Mesodermal cell (in vitro differentiated cells): Measurements from ENCODE around the gene SAXO1.

Source experiments
- H3K27ac ChIP-seq: 2 replicates; pipeline ENCODE4 v1.7.0; 2013; ENCODE audit warnings: mild to moderate bottlenecking, low read depth, low read length, moderate library complexity; ENCODE audit not compliant: severe bottlenecking
- H3K36me3 ChIP-seq: 2 replicates; pipeline ENCODE4 v1.7.1; 2013; ENCODE audit warnings: mild to moderate bottlenecking, low read length, moderate library complexity; ENCODE audit not compliant: control insufficient read depth, insufficient read depth
- H3K4me1 ChIP-seq: one replicate; pipeline ENCODE4 v1.7.1; 2013; ENCODE audit warnings: mild to moderate bottlenecking, low read length; ENCODE audit not compliant: insufficient read depth, control insufficient read depth, poor library complexity, severe bottlenecking
- H3K4me3 ChIP-seq: 2 replicates; pipeline ENCODE4 v1.7.0; 2013; ENCODE audit warnings: low read length, control low read depth, mild to moderate bottlenecking; ENCODE audit not compliant: insufficient read depth, poor library complexity, severe bottlenecking; ENCODE audit errors: extremely low read depth
- H3K9me3 ChIP-seq: 2 replicates; pipeline ENCODE4 v1.7.1; 2013; ENCODE audit warnings: mild to moderate bottlenecking, low read length, moderate library complexity; ENCODE audit not compliant: control insufficient read depth
- WGBS, 2 experiments: methylation state at CpG; one replicate each; pipeline ENCODE4 v1.1.5; 2013; ENCODE audit warnings: missing lambda C conversion rate in 2 of 2; ENCODE audit not compliant: insufficient coverage in 2 of 2; 5-methylcytosine and 5-hydroxymethylcytosine counted together

SAXO1 gene

DNA sequence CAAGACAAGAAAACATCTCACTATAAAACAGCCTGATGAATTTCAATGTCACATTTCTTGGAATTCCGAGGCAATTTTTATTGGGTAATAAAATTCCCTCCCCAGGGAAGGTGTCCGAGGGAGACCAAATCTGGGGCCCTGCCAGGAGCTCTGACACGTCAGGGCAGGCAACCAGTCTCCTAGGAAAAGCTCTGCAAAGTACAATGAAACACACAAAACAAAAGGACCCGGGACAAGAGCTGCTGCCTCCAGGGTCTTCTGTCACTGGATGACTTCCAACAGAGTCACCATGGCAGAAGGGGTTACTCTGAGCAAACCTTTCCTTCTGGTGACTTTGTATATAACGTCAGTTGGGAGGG lies 50.8 kb downstream of the SAXO1 start:
- H3K36me3 ChIP-seq = no peaks in the 10 kb centered on the region
- WGBS, 2 experiments = 95 to 100% methylated on average over 1 to 2 of the region's 5 CpGs
- no peaks in the 10 kb centered on the region for H3K4me1 ChIP-seq
- H3K4me3 ChIP-seq = no peak overlapping the region
- no peaks in the 10 kb centered on the region for H3K9me3 ChIP-seq
- no peak overlapping the region for H3K27ac ChIP-seq

DNA sequence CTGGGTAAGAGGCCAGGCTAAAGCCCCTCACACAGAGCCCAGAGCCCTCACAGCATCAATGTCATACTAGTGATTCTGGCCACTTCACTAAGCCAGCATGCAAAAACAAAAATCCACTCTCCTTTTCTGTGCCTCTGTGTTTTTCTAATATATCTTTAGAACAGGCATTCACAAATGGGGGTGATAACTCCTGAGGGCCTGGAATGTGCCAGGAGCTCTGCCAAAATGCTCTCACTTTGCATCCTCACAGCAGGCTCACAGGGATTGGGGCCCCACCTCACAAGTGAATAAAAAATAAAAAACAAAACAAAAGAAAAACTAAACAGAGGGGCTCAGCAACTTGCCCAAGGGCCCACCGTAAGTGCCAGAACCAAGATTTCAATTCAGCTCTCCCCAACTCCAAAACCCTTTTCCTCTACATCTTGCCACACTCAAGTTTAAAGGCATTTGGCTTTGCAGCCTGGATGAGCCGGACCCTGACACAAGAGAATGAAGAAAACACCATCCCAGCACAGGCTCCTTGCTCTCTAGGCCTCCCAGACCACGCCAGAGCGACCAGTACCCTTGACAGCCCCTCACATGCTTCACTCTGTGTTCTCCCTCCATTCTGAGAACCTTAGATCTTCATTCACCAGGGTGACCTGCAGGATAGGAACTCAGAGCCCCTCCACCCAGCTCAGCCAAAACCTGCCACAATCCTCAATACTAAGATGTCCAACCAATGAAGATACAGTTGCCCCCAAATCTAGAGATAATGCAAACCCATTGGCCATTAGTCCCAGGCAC lies 51.3 kb downstream of the SAXO1 start:
- H3K4me1 ChIP-seq = no peaks in the 10 kb centered on the region
- no peak overlapping the region for H3K4me3 ChIP-seq
- no peaks in the 10 kb centered on the region for H3K36me3 ChIP-seq
- 88 to 95% methylated on average over 4 of the region's 4 CpGs for WGBS, 2 experiments
- no peaks in the 10 kb centered on the region for H3K9me3 ChIP-seq
- no peak overlapping the region for H3K27ac ChIP-seq

DNA sequence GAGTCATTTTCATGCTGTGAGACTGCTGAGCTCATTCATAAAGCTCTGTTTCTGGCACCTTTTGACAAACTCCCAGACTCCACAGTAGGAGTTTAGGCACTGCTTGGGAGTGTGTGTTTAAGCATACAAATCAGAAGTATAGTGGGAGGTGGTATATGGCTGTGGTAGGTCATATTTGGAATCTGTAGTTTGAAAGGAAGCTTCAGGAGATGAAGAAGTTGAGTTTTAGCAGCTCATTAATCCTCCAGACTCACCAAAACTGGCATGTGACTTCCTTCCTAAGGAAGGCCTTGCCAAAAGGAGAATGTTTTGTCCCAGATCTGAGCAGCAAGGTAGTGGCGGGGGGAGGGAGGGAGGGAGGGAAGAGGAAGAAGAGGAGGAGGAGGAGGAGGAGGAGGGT lies 52.8 kb downstream of the SAXO1 start:
- no peaks in the 10 kb centered on the region for H3K36me3 ChIP-seq
- H3K9me3 ChIP-seq = no peaks in the 10 kb centered on the region
- H3K4me3 ChIP-seq = no peak overlapping the region
- H3K27ac ChIP-seq = peak overlapping the region; percentile 13
- no peaks in the 10 kb centered on the region for H3K4me1 ChIP-seq
- WGBS, 2 experiments = 0% methylated on average over 1 of the region's 1 CpG; no CpG with 5 or more reads in 1 of the 2 experiments

DNA sequence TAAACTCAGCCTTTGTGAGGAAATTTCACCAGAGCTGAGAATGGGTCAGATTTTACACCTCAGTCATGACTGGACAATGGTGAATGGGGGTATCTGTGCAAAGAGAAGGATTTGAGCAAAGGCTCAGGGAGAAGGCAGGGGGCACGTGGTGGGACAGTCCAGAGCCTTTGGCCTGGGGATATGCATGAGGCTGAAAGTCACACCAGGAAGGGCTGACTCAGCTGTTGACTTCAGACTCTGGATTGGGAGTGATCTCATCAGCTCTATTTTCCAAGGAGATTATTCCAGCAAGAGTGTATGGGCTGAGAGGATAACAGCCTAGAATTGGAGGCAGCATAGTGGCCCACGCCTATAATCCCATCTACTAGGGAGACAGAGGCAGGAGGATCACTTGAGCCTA lies 53.6 kb downstream of the SAXO1 start:
- no peak overlapping the region for H3K27ac ChIP-seq
- no peaks in the 10 kb centered on the region for H3K36me3 ChIP-seq
- H3K4me1 ChIP-seq = no peaks in the 10 kb centered on the region
- H3K4me3 ChIP-seq = no peak overlapping the region
- WGBS, 2 experiments = 50 to 85% methylated on average over 1 to 2 of the region's 2 CpGs
- no peaks in the 10 kb centered on the region for H3K9me3 ChIP-seq

DNA sequence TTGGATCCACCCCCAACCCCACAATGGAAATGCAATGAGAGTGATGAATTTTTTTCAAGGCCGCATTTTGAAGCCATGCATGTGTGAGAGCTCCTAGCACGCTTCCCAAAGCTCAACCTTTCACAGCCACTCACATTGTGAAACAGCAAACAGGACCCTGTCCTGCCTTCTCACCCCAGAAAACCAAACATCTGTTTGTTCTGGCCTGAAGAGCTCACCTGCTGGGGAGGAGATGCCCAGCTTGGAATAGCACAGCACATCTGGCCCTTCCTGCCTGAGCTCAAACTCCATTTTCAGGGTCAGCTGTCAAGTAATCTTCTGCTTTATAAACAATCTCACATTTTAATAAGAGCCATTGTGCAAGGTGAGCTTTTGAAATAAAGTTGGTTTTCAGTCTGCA lies 54.8 kb downstream of the SAXO1 start:
- Histone ChIP-seq H3K4me3 (no peak overlapping the region), H3K27ac (no peak overlapping the region), H3K4me1 (no peaks in the 10 kb centered on the region), H3K36me3 (no peaks in the 10 kb centered on the region), H3K9me3 (no peaks in the 10 kb centered on the region)
- WGBS, 2 experiments = 86 to 100% methylated on average over 1 to 2 of the region's 2 CpGs

DNA sequence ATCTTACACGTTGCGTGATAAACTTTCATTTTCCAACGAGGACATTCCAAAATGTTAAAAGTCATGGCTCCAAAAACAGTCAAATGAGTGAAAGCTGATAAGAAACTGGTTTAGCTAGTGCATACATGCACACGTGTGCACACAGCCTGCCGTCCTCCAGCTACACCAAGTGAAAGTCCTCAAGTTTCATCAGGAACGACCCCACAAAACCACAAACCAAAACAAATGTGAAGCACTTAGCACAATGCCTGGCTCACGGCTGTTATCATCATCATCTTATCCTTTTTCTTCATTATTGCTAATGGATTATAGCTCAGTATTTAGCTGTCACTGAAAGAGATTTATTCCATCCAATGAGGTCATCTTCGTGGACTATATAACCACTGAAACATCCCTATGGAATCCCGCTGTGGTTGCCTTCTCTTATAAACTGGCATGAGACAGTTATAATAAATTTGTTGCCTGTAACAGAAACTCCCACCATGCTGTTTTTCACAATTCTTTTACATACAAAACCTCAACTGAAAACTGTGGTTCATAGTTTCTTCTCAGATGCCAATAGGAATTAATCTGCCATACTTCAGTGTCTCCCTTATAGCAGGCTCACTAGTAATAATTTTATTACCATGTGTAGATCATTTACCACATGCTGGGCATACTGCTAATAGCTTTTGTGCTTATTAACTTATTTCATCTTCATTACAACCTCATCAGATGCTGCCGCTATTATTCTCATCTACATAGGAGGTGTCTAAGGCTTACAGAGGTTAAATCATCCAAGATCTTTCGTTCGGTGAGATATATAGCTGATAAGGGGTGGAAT lies 56.1 kb downstream of the SAXO1 start:
- no peaks in the 10 kb centered on the region for H3K4me1 ChIP-seq
- no peaks in the 10 kb centered on the region for H3K9me3 ChIP-seq
- WGBS, 2 experiments = 87 to 100% methylated on average over 5 to 8 of the region's 12 CpGs
- H3K4me3 ChIP-seq = no peak overlapping the region
- H3K27ac ChIP-seq = no peak overlapping the region
- no peaks in the 10 kb centered on the region for H3K36me3 ChIP-seq

DNA sequence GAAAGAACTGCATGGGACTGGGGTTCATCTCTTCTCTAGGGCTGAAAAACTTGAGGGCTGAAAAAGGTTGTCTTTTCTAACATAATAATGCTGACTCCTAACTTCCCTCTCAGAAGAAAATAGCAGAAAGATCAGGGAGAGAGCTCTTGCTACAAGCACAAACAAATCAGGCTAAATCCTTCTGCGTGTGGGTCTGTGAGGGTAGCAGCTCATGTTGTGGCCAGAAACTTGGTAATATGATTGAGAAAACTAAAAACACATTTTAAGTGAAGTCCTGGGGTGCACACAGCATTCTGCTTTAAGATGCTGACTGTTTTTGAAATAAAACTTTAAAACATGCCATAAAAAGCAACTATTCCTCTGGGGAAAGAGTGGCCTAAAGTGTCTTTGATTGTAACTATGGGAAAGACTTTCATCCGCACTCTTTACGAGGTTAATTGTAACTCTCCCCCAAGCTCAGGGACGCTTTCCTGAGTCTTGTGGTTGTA lies 56.7 kb downstream of the SAXO1 start:
- no peak overlapping the region for H3K4me3 ChIP-seq
- WGBS, 2 experiments = 80 to 95% methylated on average over 1 to 4 of the region's 4 CpGs

DNA sequence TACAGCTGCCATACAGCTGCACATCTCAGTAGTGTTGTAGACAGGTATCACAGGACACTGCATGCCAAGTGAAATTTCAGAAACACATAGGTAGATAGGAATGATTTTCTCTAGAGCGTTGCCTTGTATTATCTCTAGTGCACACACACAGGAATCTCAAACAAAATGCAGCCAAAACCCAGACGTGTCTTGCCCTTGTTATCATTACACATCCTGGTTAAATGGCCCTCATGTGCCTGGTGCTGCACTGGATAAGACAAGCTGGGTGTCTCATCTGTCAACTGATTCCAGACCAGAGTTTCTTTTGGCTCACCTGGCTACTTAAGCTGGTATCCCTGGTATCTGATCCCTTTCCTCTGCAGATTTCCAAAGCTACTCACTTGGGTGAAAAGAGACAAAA lies 59.7 kb downstream of the SAXO1 start:
- H3K36me3 ChIP-seq = no peaks in the 10 kb centered on the region
- H3K27ac ChIP-seq = no peak overlapping the region
- H3K9me3 ChIP-seq = no peaks in the 10 kb centered on the region
- no peaks in the 10 kb centered on the region for H3K4me1 ChIP-seq
- 81 to 89% methylated on average over 1 to 2 of the region's 2 CpGs for WGBS, 2 experiments
- H3K4me3 ChIP-seq = no peak overlapping the region

More for the DNA sequence above, 56.7 kb downstream of the SAXO1 start:
- Histone ChIP-seq H3K4me1 (no peaks in the 10 kb centered on the region), H3K27ac (no peak overlapping the region), H3K9me3 (no peaks in the 10 kb centered on the region), H3K36me3 (no peaks in the 10 kb centered on the region)

DNA sequence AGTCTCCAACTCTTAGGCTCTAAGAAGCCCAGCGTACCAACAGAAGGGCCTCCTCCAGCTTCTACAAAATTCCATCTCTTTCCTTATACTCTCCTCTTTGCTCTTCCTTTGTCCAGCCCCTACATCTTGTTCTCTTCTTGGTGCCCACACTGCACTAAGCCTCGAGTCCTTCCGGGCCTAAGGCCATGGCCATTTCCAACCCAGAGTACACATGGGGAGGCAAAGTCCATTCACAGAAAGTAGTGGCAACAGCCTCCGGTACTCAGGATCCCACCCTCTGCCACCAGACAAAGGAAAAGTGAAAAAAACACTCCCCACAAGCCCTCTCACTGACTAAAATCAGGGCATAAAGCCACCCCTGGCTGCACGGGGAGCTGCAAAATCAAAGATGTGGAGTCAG lies 60.3 kb downstream of the SAXO1 start:
- Histone ChIP-seq H3K36me3 (no peaks in the 10 kb centered on the region), H3K27ac (no peak overlapping the region), H3K4me1 (no peaks in the 10 kb centered on the region), H3K4me3 (no peak overlapping the region), H3K9me3 (no peaks in the 10 kb centered on the region)
- 87 to 100% methylated on average over 3 to 4 of the region's 5 CpGs for whole genome bisulfite sequencing, 2 experiments

DNA sequence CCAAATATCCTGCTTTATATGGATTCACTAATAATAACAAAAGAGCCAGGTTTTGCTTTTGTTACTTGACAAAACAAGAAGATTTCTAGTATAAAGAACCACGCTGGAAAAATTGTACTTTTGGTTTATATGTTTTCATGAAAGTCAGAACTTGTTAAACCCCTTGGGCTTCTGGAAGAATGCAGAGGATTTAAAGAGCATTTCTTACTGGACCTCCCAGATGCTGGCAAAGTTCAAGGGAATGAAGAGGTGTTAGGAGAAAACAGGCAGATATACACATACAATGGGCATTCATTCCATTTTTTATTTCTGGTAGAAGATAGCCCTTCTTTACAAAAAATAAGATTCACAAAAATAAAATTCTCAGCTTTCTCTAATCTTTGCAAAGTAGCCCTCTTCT lies 61.1 kb downstream of the SAXO1 start:
- Histone ChIP-seq H3K36me3 (no peaks in the 10 kb centered on the region), H3K4me3 (no peak overlapping the region), H3K9me3 (no peaks in the 10 kb centered on the region), H3K4me1 (no peaks in the 10 kb centered on the region), H3K27ac (no peak overlapping the region)
- WGBS, 2 experiments = 100% methylated on average over 1 of the region's 1 CpG

DNA sequence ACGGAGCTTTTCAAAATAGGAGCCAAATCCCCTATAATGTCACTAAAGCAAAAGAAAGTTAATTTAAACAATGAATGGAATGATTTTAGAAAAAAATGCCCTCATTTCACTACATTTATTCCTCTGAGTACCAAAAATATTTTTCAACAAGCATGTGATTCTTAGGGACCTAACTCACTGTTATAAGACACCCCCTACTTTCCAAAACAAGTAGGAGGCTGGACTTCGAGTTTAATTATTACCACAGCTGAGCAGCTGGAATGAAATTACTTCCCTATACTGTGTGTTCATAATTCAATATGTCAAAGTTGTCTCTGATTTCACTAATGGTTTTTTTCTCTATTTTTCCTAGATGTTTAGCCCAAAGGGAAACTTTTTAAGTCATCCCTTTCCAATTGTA lies 61.6 kb downstream of the SAXO1 start:
- no CpG with 5 or more reads among the region's 2 CpGs for WGBS, 2 experiments
- H3K4me1 ChIP-seq = no peaks in the 10 kb centered on the region
- H3K4me3 ChIP-seq = no peak overlapping the region
- H3K9me3 ChIP-seq = no peaks in the 10 kb centered on the region
- H3K27ac ChIP-seq = no peak overlapping the region
- no peaks in the 10 kb centered on the region for H3K36me3 ChIP-seq
